WTC11 (cell line): ENCODE measurements around the gene NOS1. TPM values are rescaled to one million over a fixed set of nuclear protein-coding genes. Genes with fewer than 3 reads are reported as not detected.

Experiments
- ATF1 ChIP-seq: sonication (generic); formaldehyde crosslinking; IDR thresholded peaks from 2 replicates; pipeline ENCODE4 v1.8.1; 2023; ENCODE audit warnings: mild to moderate bottlenecking, moderate library complexity, missing genetic modification reagents
- ELF4 ChIP-seq: sonication (generic); formaldehyde crosslinking; IDR thresholded peaks from 2 replicates; pipeline ENCODE4 v1.8.1; 2022; ENCODE audit warnings: low read depth, mild to moderate bottlenecking, moderate library complexity, missing genetic modification reagents
- EMX1 ChIP-seq: fragments of 250-450 bp; sonication (Bioruptor Pico); IDR thresholded peaks from 2 replicates; pipeline ENCODE4 v1.8.0; 2021; ENCODE audit warnings: mild to moderate bottlenecking
- FOXP1 ChIP-seq: sonication (generic); formaldehyde crosslinking; IDR thresholded peaks from 2 replicates; pipeline ENCODE4 v1.8.0; 2022; ENCODE audit warnings: missing genetic modification reagents, mild to moderate bottlenecking, moderate library complexity, borderline replicate concordance
- GRHL2 ChIP-seq: fragments of 250-450 bp; sonication (Bioruptor Pico); IDR thresholded peaks from 2 replicates; pipeline ENCODE4 v1.8.0; 2022; ENCODE audit warnings: mild to moderate bottlenecking, moderate library complexity; ENCODE audit not compliant: insufficient replicate concordance, severe bottlenecking
- IRF1 ChIP-seq: sonication (generic); formaldehyde crosslinking; IDR thresholded peaks from 2 replicates; pipeline ENCODE4 v1.8.0; 2023; ENCODE audit warnings: missing genetic modification reagents
- JAZF1 ChIP-seq: fragments of 250-450 bp; sonication (Bioruptor Pico); IDR thresholded peaks from 2 replicates; pipeline ENCODE4 v1.9.0; 2021; ENCODE audit warnings: moderate library complexity, mild to moderate bottlenecking, inconsistent platforms
- MAX ChIP-seq: sonication (generic); formaldehyde crosslinking; IDR thresholded peaks from 2 replicates; pipeline ENCODE4 v1.8.0; 2022; ENCODE audit warnings: mild to moderate bottlenecking, missing genetic modification reagents
- NR1H2 ChIP-seq: sonication (generic); formaldehyde crosslinking; IDR thresholded peaks from 2 replicates; pipeline ENCODE4 v1.9.0; 2021; ENCODE audit warnings: mild to moderate bottlenecking, moderate library complexity, missing genetic modification reagents
- NR2C2 ChIP-seq: sonication (generic); formaldehyde crosslinking; IDR thresholded peaks from 2 replicates; pipeline ENCODE4 v1.8.0; 2022; ENCODE audit warnings: mild to moderate bottlenecking, missing genetic modification reagents
- OVOL2 ChIP-seq: fragments of 250-450 bp; sonication (Bioruptor Pico); IDR thresholded peaks from 2 replicates; pipeline ENCODE4 v1.9.0; 2021; ENCODE audit warnings: mild to moderate bottlenecking, borderline replicate concordance
- PRRX2 ChIP-seq: fragments of 250-450 bp; sonication (Bioruptor Pico); IDR thresholded peaks from 2 replicates; pipeline ENCODE4 v1.8.0; 2021; ENCODE audit warnings: mild to moderate bottlenecking
- RORB ChIP-seq: fragments of 250-450 bp; sonication (Bioruptor Pico); IDR thresholded peaks from 2 replicates; pipeline ENCODE4 v1.9.0; 2021; ENCODE audit warnings: mild to moderate bottlenecking
- SMAD3 ChIP-seq: sonication (generic); formaldehyde crosslinking; IDR thresholded peaks from 2 replicates; pipeline ENCODE4 v1.8.0; 2022; ENCODE audit warnings: missing genetic modification reagents, mild to moderate bottlenecking, borderline replicate concordance
- ZBTB43 ChIP-seq: sonication (generic); formaldehyde crosslinking; IDR thresholded peaks from 2 replicates; pipeline ENCODE4 v1.8.1; 2023; ENCODE audit warnings: mild to moderate bottlenecking, missing genetic modification reagents
- ZNF121 ChIP-seq: sonication (generic); formaldehyde crosslinking; IDR thresholded peaks from 2 replicates; pipeline ENCODE4 v1.8.0; 2023; ENCODE audit warnings: missing genetic modification reagents
- ZNF263 ChIP-seq: sonication (generic); formaldehyde crosslinking; IDR thresholded peaks from 2 replicates; pipeline ENCODE4 v1.8.1; 2022; ENCODE audit warnings: low read depth, mild to moderate bottlenecking, moderate library complexity, missing genetic modification reagents
- ZNF281 ChIP-seq: sonication (generic); formaldehyde crosslinking; IDR thresholded peaks from 2 replicates; pipeline ENCODE4 v1.8.0; 2023; ENCODE audit warnings: mild to moderate bottlenecking, missing genetic modification reagents
- ZNF416 ChIP-seq: fragments of 250-450 bp; sonication (Bioruptor Pico); IDR thresholded peaks from 2 replicates; pipeline ENCODE4 v1.9.0; 2021; ENCODE audit warnings: mild to moderate bottlenecking, inconsistent platforms
- ZNF423 ChIP-seq: fragments of 250-450 bp; sonication (Bioruptor Pico); IDR thresholded peaks from 2 replicates; pipeline ENCODE4 v2.1.2; 2022; ENCODE audit warnings: mild to moderate bottlenecking, moderate library complexity
- ZNF671 ChIP-seq: fragments of 250-450 bp; sonication (Bioruptor Pico); IDR thresholded peaks from 2 replicates; pipeline ENCODE4 v1.8.0; 2021; ENCODE audit warnings: mild to moderate bottlenecking
- total RNA-seq: library from RNA; stranded (reverse); gene quantifications from 3 replicates; pipeline ENCODE4 v1.2.3, GENCODE V29; 2021
- TF ChIP-seq, protein P1 (sequence below): sonication (generic); formaldehyde crosslinking; IDR thresholded peaks from 2 replicates; pipeline ENCODE4 v1.8.1; 2023; ENCODE audit warnings: mild to moderate bottlenecking, missing genetic modification reagents, borderline replicate concordance
- TF ChIP-seq, protein P2 (sequence below): sonication (generic); formaldehyde crosslinking; IDR thresholded peaks from 2 replicates; pipeline ENCODE4 v1.8.1; 2022; ENCODE audit warnings: low read depth, mild to moderate bottlenecking, moderate library complexity, missing genetic modification reagents, borderline replicate concordance
- TF ChIP-seq, protein P3 (sequence below): sonication (generic); formaldehyde crosslinking; IDR thresholded peaks from 2 replicates; pipeline ENCODE4 v1.8.1; 2022; ENCODE audit warnings: mild to moderate bottlenecking, moderate library complexity, missing genetic modification reagents
- TF ChIP-seq, protein P4 (sequence below): sonication (generic); formaldehyde crosslinking; conservative IDR thresholded peaks from 2 replicates; pipeline ENCODE4 v1.8.1; 2022; ENCODE audit warnings: mild to moderate bottlenecking, missing genetic modification reagents
- TF ChIP-seq, protein P5 (sequence below): fragments of 250-450 bp; sonication (Bioruptor Pico); IDR thresholded peaks from 2 replicates; pipeline ENCODE4 v1.9.0; 2021; ENCODE audit warnings: mild to moderate bottlenecking

NOS1 gene
- total RNA-seq, 1 experiment from 2014 or later, result 4.5 TPM

DNA sequence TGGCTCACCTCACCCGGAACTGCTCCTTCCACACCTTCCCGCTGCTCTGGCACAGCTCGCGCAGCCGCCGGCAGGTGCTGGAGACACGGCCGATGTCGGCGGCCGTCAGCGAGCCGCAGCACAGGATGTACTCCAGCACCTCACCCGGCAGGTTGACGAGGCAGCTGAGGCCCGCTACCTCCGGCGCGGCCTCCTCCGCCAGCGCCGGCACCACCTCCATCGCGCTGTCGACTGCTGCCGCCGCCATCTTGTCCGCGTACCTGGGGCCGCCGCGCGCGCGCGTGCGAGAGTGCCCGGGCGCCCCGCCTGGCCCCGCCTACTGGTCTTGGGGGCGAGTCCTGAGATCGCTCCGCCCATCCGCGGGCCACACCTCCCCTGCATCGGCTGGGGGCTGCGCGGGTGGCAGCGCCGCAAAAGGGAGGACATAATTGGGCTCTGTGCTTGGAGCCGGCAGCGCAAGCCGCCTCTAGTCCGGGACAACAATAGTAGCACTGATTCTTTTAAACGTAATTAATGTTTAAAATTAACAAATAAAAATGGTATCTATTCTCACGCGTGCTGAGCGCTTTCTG is 171.1 kb downstream of the NOS1 start, which contains the start of gene FBXO21 (continued):
- TF ChIP-seq, protein P1, sequence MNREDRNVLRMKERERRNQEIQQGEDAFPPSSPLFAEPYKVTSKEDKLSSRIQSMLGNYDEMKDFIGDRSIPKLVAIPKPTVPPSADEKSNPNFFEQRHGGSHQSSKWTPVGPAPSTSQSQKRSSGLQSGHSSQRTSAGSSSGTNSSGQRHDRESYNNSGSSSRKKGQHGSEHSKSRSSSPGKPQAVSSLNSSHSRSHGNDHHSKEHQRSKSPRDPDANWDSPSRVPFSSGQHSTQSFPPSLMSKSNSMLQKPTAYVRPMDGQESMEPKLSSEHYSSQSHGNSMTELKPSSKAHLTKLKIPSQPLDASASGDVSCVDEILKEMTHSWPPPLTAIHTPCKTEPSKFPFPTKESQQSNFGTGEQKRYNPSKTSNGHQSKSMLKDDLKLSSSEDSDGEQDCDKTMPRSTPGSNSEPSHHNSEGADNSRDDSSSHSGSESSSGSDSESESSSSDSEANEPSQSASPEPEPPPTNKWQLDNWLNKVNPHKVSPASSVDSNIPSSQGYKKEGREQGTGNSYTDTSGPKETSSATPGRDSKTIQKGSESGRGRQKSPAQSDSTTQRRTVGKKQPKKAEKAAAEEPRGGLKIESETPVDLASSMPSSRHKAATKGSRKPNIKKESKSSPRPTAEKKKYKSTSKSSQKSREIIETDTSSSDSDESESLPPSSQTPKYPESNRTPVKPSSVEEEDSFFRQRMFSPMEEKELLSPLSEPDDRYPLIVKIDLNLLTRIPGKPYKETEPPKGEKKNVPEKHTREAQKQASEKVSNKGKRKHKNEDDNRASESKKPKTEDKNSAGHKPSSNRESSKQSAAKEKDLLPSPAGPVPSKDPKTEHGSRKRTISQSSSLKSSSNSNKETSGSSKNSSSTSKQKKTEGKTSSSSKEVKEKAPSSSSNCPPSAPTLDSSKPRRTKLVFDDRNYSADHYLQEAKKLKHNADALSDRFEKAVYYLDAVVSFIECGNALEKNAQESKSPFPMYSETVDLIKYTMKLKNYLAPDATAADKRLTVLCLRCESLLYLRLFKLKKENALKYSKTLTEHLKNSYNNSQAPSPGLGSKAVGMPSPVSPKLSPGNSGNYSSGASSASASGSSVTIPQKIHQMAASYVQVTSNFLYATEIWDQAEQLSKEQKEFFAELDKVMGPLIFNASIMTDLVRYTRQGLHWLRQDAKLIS (CRISPR knock-in tag), result 0 out of 2 replicates have a peak, but pooled peaks have one; percentile 60
- no peak for TF ChIP-seq RORB
- 0 out of 2 replicates have a peak, but pooled peaks have one; percentile 15 for TF ChIP-seq FOXP1 (CRISPR knock-in tag)
- TF ChIP-seq ZNF281 (CRISPR knock-in tag), result no peak
- TF ChIP-seq ZBTB43, result 0 out of 2 replicates have a peak, but pooled peaks have one; percentile 49
- peak; percentile 58; the same call in 1 of the 2 replicates for TF ChIP-seq MAX (CRISPR knock-in tag)
- no peak for TF ChIP-seq ZNF423 (CRISPR knock-in tag)
- no peak for TF ChIP-seq EMX1
- no peak for TF ChIP-seq ZNF263 (CRISPR knock-in tag)
- no peak for TF ChIP-seq NR1H2 (CRISPR knock-in tag)
- no peak for TF ChIP-seq IRF1 (CRISPR knock-in tag)
- no peak for TF ChIP-seq OVOL2 (CRISPR knock-in tag)
- no peak for TF ChIP-seq ZNF416 (CRISPR knock-in tag)
- TF ChIP-seq, protein P2, sequence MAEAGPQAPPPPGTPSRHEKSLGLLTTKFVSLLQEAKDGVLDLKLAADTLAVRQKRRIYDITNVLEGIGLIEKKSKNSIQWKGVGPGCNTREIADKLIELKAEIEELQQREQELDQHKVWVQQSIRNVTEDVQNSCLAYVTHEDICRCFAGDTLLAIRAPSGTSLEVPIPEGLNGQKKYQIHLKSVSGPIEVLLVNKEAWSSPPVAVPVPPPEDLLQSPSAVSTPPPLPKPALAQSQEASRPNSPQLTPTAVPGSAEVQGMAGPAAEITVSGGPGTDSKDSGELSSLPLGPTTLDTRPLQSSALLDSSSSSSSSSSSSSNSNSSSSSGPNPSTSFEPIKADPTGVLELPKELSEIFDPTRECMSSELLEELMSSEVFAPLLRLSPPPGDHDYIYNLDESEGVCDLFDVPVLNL (CRISPR knock-in tag), result no peak
- no peak for TF ChIP-seq ZNF671
- no peak for TF ChIP-seq GRHL2 (CRISPR knock-in tag)
- TF ChIP-seq, protein P3, sequence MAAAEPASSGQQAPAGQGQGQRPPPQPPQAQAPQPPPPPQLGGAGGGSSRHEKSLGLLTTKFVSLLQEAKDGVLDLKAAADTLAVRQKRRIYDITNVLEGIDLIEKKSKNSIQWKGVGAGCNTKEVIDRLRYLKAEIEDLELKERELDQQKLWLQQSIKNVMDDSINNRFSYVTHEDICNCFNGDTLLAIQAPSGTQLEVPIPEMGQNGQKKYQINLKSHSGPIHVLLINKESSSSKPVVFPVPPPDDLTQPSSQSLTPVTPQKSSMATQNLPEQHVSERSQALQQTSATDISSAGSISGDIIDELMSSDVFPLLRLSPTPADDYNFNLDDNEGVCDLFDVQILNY, result no peak; the same call in 1 of the 2 replicates
- no peak for TF ChIP-seq PRRX2 (CRISPR knock-in tag)
- no peak for TF ChIP-seq ELF4 (CRISPR knock-in tag)
- no peak for TF ChIP-seq NR2C2
- no peak for TF ChIP-seq ATF1 (CRISPR knock-in tag)
- TF ChIP-seq ZNF121 (CRISPR knock-in tag), result no peak
- no peak for TF ChIP-seq JAZF1 (CRISPR knock-in tag)
- TF ChIP-seq, protein P4, sequence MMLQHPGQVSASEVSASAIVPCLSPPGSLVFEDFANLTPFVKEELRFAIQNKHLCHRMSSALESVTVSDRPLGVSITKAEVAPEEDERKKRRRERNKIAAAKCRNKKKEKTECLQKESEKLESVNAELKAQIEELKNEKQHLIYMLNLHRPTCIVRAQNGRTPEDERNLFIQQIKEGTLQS (CRISPR knock-in tag), result no peak
- peak; percentile 89 for TF ChIP-seq SMAD3 (CRISPR knock-in tag)
- TF ChIP-seq, protein P5, sequence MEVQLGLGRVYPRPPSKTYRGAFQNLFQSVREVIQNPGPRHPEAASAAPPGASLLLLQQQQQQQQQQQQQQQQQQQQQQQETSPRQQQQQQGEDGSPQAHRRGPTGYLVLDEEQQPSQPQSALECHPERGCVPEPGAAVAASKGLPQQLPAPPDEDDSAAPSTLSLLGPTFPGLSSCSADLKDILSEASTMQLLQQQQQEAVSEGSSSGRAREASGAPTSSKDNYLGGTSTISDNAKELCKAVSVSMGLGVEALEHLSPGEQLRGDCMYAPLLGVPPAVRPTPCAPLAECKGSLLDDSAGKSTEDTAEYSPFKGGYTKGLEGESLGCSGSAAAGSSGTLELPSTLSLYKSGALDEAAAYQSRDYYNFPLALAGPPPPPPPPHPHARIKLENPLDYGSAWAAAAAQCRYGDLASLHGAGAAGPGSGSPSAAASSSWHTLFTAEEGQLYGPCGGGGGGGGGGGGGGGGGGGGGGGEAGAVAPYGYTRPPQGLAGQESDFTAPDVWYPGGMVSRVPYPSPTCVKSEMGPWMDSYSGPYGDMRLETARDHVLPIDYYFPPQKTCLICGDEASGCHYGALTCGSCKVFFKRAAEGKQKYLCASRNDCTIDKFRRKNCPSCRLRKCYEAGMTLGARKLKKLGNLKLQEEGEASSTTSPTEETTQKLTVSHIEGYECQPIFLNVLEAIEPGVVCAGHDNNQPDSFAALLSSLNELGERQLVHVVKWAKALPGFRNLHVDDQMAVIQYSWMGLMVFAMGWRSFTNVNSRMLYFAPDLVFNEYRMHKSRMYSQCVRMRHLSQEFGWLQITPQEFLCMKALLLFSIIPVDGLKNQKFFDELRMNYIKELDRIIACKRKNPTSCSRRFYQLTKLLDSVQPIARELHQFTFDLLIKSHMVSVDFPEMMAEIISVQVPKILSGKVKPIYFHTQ (CRISPR knock-in tag), result no peak
